Neuronal stem cell (in vitro differentiated cells): Measurements from ENCODE around the gene IFT80.
A peak's percentile ranks its signal among the peaks of the same experiment; 100 is the strongest.

ENCODE experiments used
- DNase-seq: peaks from one replicate; pipeline ENCODE4 v3.0.0-alpha.2; 2013; ENCODE audit warnings: low spot score
- H2AFZ ChIP-seq: one replicate; pipeline ENCODE4 v1.6.1; 2013; ENCODE audit warnings: mild to moderate bottlenecking, low read length, inconsistent platforms
- H2AK5ac ChIP-seq: 2 replicates; pipeline ENCODE4 v1.6.1; 2013; ENCODE audit warnings: low read depth, mild to moderate bottlenecking, inconsistent platforms, low read length, moderate library complexity, mixed read lengths
- H2BK120ac ChIP-seq: 2 replicates; pipeline ENCODE4 v1.6.1; 2013; ENCODE audit warnings: low read depth, mild to moderate bottlenecking, inconsistent platforms, low read length, moderate library complexity, mixed read lengths
- H2BK12ac ChIP-seq: one replicate; pipeline ENCODE4 v1.6.1; 2013; ENCODE audit warnings: low read length, inconsistent platforms
- H2BK15ac ChIP-seq: 2 replicates; pipeline ENCODE4 v1.6.1; 2013; ENCODE audit warnings: mild to moderate bottlenecking, low read length, inconsistent platforms, mixed read lengths
- H2BK5ac ChIP-seq: one replicate; pipeline ENCODE4 v1.6.1; 2013; ENCODE audit warnings: inconsistent platforms, mild to moderate bottlenecking, low read length, moderate library complexity
- H3K14ac ChIP-seq: one replicate; pipeline ENCODE4 v1.6.1; 2013; ENCODE audit warnings: low read length, inconsistent platforms
- H3K18ac ChIP-seq: 2 replicates; pipeline ENCODE4 v1.6.1; 2013; ENCODE audit warnings: low read length, inconsistent platforms
- H3K23ac ChIP-seq: 2 replicates; pipeline ENCODE4 v1.6.1; 2013; ENCODE audit warnings: low read depth, mild to moderate bottlenecking, mixed read lengths, low read length, inconsistent platforms; ENCODE audit not compliant: poor library complexity
- H3K27ac ChIP-seq: replicated peaks from 3 replicates; pipeline ENCODE4 v1.5.1; 2013; ENCODE audit warnings: low read length, inconsistent platforms
- H3K27me3 ChIP-seq, 3 experiments: 2 replicates each; pipeline ENCODE4 v1.6.1; 2013; ENCODE audit warnings: low read length in 3 of 3, mild to moderate bottlenecking in 2 of 3, inconsistent platforms in 1 of 3, low read depth in 1 of 3, mixed read lengths in 1 of 3, moderate library complexity in 1 of 3; ENCODE audit not compliant: control insufficient read depth in 3 of 3, insufficient read depth in 3 of 3
- H3K36me3 ChIP-seq, 2 donors: replicated peaks in 1 of 2; 2 replicates each; pipeline ENCODE4 v1.6.1; 2013; ENCODE audit warnings: low read length in 2 of 2; ENCODE audit not compliant: control insufficient read depth in 2 of 2, insufficient read depth in 2 of 2
- H3K4ac ChIP-seq: 2 replicates; pipeline ENCODE4 v1.6.1; 2013; ENCODE audit warnings: inconsistent platforms, mild to moderate bottlenecking, low read length, moderate library complexity
- H3K4me1 ChIP-seq, 2 donors: 1 replicate in 1 of 2; 2 replicates in 1 of 2; pipeline ENCODE4 v1.6.1; 2013; ENCODE audit warnings: low read length in 2 of 2, low read depth in 1 of 2; ENCODE audit not compliant: control insufficient read depth in 2 of 2, insufficient read depth in 1 of 2
- H3K4me2 ChIP-seq: one replicate; pipeline ENCODE4 v1.6.1; 2013; ENCODE audit warnings: mild to moderate bottlenecking, low read length, inconsistent platforms; ENCODE audit not compliant: insufficient read depth, poor library complexity, severe bottlenecking
- H3K4me3 ChIP-seq, 2 donors: 2 replicates each; pipeline ENCODE4 v1.5.1; 2013; ENCODE audit warnings: low read length in 2 of 2, mild to moderate bottlenecking in 2 of 2, inconsistent platforms in 1 of 2, moderate library complexity in 1 of 2
- H3K79me1 ChIP-seq: one replicate; pipeline ENCODE4 v1.6.1; 2013; ENCODE audit warnings: low read depth, mild to moderate bottlenecking, inconsistent platforms, low read length, moderate library complexity
- H3K9ac ChIP-seq: one replicate; pipeline ENCODE4 v1.6.1; 2013; ENCODE audit warnings: mild to moderate bottlenecking, low read depth, low read length, inconsistent platforms; ENCODE audit not compliant: poor library complexity
- H3K9me3 ChIP-seq, 2 donors: replicated peaks in 1 of 2; 2 replicates each; pipeline versions ENCODE3 to v1.6.1; 2013; ENCODE audit warnings: low read length in 2 of 2, mild to moderate bottlenecking in 2 of 2, inconsistent platforms in 1 of 2, low read depth in 1 of 2, mixed read lengths in 1 of 2, moderate library complexity in 1 of 2; ENCODE audit not compliant: control insufficient read depth in 2 of 2, insufficient read depth in 1 of 2
- H4K8ac ChIP-seq: one replicate; pipeline ENCODE4 v1.6.1; 2013; ENCODE audit warnings: low read depth, mild to moderate bottlenecking, inconsistent platforms, low read length, moderate library complexity
- H4K91ac ChIP-seq: one replicate; pipeline ENCODE4 v1.6.1; 2013; ENCODE audit warnings: low read length, low read depth, mild to moderate bottlenecking, inconsistent platforms; ENCODE audit not compliant: poor library complexity
- WGBS, 2 donors: extraction: QIAGEN DNeasy Blood & Tissue Kit; methylation state at CpG; one replicate each; pipeline ENCODE4 v1.1.7; 2013; ENCODE audit warnings: missing lambda C conversion rate in 2 of 2, mixed read lengths in 1 of 2; ENCODE audit not compliant: insufficient read length in 2 of 2, insufficient replicate concordance in 1 of 2; ENCODE audit errors: extremely low coverage in 2 of 2; 5-methylcytosine and 5-hydroxymethylcytosine counted together
- small RNA-seq: library from polyadenylated mRNA; stranded (forward); fragments of <200 nt; extraction: miRNeasy Mini kit (QIAGEN cat#:217004); gene quantifications from one replicate; pipeline ENCODE3, GENCODE V24; 2013; ENCODE audit not compliant: insufficient read depth

Gene IFT80

DNA sequence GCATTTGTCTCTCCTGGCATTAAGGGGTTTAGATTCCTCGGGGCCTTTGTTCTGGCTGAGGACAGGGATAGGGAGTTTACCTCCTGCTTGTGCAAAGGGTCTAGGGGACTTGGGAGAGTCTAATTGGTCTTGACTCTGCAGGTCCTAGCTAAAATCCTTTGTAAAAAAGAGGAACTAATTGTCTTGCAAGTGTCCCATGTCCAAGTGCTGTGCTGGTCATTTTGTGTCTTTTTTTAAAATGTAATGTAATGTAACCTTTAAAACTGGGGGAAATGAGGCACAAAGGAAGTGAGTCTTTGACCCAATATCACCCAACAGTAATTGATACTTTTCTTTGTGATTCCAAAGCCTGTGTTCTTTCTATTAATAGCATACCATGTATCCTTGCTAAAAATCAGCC, 188.7 kb downstream of the IFT80 start:
- no peak for DNase-seq
- H2AK5ac ChIP-seq = no peak overlapping the region
- H3K79me1 ChIP-seq = no peaks in the 10 kb centered on the region
- H2BK5ac ChIP-seq = no peak overlapping the region
- H2BK12ac ChIP-seq = no peak overlapping the region
- no peaks in the 10 kb centered on the region for H3K9me3 ChIP-seq
- H3K14ac ChIP-seq = no peak overlapping the region
- no peak overlapping the region for H3K18ac ChIP-seq
- H4K91ac ChIP-seq = no peak overlapping the region
- H3K4me2 ChIP-seq = no peak overlapping the region
- H3K36me3 ChIP-seq = no peaks in the 10 kb centered on the region
- H3K4ac ChIP-seq = no peak overlapping the region
- no peak overlapping the region for H2AFZ ChIP-seq
- no peak overlapping the region for H2BK15ac ChIP-seq
- no peak overlapping the region for H3K4me3 ChIP-seq
- H3K23ac ChIP-seq = no peak overlapping the region
- H3K4me1 ChIP-seq = no peaks in the 10 kb centered on the region
- no CpG with 5 or more reads among the region's 1 CpG for WGBS, 2 donors
- no peak overlapping the region for H3K9ac ChIP-seq
- H3K27ac ChIP-seq = no peak overlapping the region
- peaks cover 0 to 7% (median 2%) of the 10 kb centered on the region in 3 experiments for H3K27me3 ChIP-seq
- no peak overlapping the region for H4K8ac ChIP-seq
- no peak overlapping the region for H2BK120ac ChIP-seq

Small RNA genes lying within 50 kb of the gene (small RNA-seq; reads per million reads assigned to genes)
- gene MIR15B (2,308 reads per million, percentile 99 among the genes with 10 or more reads in this experiment), gene MIR16-2 (326 reads per million, percentile 98 among the genes with 10 or more reads in this experiment)
